GM21576 (cell line): ENCODE measurements around the gene UBB.
A peak's percentile ranks its signal among the peaks of the same experiment; 100 is the strongest.

Experiments
- ATAC-seq: cut with Tn5 transposase; IDR thresholded peaks from one replicate; pipeline ENCODE4 v1.9.1; 2021; ENCODE audit warnings: mild to moderate bottlenecking, moderate library complexity; ENCODE audit not compliant: unreplicated experiment

UBB gene

GRCh38 chr17:16417896-16418684, 37.2 kb downstream of the UBB start:
- no peak for ATAC-seq

GRCh38 chr17:16418685-16419068, 37.8 kb downstream of the UBB start:
- ATAC-seq: no peak

- ATAC-seq: peak; percentile 27
Measured at GRCh38 chr17:16419074-16419928, 38.4 kb downstream of the UBB start.

DNA sequence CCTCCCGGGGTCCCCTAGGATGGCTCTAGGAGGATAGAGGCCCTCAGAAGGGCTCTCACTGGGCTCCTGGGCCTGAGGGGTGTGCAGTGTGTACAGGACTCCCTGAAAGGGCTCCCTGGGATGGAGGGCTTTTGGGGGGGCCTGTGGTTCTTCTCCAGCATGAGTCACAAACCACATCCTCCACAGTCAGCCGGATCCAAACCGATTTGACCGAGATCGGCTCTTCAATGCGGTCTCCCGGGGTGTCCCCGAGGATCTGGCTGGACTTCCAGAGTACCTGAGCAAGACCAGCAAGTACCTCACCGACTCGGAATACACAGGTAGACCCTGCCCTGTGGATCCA, 39.0 kb downstream of the UBB start:
- ATAC-seq: peak; percentile 3

DNA sequence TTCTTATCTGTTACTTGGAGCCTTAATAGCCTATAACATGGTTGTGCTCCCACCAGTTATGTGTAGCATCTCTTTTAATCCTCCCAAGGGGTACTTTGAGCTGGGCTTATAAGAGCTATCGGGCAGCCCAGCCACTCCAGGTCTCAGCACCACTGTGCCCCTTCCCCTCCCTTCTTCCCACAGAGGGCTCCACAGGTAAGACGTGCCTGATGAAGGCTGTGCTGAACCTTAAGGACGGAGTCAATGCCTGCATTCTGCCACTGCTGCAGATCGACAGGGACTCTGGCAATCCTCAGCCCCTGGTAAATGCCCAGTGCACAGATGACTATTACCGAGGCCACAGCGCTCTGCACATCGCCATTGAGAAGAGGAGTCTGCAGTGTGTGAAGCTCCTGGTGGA, 41.5 kb downstream of the UBB start:
- ATAC-seq: no peak

GRCh38 chr17:16423226-16423872, 42.5 kb downstream of the UBB start:
- no peak for ATAC-seq

DNA sequence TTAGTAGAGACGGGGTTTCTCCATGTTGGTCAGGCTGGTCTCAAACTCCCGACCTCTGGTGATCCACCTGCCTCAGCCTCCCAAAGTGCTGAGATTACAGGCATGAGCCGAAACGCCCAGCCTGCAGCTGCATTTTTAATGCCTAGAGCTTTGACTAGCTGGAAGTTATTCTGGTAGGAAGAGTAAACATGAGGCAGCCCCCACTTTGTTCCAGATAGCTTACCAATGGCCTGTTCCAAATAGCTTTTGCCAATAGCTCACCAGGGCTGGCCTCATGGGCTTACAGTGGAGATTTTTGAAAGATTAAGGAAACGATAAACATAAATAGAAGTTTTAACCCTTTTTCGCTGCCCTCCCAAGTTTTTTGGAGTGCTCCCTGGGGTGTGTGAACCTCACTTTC, 44.3 kb downstream of the UBB start:
- no peak for ATAC-seq

DNA sequence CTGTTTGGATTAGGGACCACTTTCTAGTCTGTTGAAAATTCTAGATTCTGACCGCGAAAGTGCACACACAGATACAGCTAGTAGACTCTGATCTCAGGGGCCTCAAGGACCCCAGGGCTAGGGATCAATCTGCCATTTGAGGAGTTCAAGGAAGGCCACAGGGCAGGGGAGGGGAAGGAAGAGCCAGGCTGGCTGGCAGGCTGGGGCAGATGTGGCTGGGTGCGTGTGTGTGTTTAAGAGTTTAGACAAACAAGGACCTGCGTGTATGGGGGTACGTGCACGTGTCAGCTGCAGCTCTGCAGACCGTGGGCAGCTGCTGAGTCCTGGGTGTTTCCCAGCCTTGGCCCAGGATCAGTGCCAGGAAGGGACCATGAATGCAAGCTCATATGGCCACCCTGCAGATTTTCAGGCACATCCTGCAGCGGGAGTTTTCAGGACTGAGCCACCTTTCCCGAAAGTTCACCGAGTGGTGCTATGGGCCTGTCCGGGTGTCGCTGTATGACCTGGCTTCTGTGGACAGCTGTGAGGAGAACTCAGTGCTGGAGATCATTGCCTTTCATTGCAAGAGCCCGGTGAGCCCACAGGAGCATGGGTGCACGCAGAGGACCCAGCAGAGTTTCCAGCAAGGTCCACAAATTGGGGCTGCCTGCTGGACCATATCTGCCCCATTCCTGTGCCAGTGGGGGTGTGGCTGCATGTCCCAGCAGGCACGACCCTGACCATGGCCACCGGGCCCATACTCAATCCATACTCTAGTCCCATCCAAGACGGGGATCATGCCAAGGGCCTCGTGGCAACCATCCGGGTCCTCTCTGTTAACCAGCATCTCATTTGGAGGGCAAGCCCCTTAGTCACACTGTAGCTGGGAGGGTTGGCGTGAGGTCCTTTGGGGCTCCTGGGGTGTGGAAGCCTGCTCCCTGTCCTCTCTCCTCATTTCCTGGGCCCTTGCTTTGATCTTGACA, 45.1 kb downstream of the UBB start:
- ATAC-seq: no peak

DNA sequence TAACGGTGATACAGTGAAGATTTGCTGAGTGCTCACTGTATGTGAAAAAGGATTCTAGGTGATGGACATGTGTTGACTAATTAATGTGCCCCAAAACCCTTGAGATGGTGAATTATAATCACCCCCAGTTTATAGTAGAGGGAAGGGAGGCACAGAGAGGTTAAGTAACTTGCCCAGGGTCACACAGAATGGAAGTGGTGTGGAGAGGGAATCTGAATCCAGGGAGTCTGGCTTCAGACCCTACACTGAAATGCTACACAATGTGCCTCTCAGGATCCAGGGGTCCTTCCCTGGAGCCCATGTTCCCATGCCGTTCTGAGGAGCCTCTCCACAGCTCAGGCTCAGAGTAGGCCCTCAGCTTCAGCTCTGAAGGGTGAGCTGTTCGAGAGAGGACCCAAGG, 46.1 kb downstream of the UBB start:
- no peak for ATAC-seq

DNA sequence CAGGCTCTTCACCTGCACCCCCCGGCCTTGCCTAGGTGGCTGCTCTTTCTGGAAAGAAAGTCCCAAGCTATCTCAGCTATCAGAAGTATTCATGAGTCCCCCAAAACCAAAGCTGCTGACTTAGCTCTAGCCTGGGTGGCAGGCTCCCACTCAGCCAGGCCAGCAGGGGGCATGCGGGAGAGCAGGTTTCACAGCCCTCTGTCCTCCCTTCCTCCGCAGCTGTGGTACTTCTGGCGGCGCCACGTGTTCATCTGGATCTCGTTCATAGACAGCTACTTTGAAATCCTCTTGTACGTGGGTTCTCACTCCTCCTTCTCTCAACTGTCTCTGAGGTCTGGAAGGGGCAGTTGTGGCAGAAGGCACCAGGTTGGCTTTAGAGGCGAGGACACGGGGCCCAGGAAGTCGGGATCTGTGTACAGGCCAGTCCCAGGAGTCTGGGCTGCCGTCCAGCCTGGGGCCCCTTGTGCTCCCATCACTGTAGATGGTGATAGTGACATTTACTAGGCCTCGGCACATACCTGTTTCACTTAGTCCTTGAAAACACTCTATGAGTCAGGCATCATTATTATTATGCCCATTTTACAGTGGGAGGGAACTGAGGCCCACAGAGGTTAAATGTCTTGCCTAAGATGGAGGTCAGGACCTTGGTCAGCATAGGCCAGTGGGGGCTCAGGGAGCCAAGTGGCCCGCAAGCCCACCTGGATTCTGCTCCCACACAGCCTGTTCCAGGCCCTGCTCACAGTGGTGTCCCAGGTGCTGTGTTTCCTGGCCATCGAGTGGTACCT, 47.4 kb downstream of the UBB start:
- no peak for ATAC-seq

DNA sequence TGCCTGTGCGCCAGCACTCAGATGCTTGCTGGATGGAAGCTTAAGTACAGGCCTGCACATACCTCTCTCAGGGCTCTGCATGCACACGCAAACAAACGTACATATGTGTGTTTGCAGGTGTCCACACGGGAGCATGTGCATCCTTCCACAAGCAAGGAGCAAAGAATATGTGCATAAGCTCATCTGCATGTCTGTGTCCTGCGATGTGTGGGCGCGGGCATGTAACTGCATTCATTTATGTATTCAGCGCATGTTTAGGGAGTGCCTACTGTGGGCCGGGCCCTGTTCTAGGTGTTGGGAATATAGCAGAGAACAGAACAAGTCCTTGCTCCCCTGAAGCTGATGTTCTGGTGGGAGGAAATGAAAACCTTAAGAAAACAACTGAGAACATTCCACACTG, 48.2 kb downstream of the UBB start:
- ATAC-seq: no peak

- ATAC-seq: no peak
Measured at GRCh38 chr17:16430650-16431049, 49.8 kb downstream of the UBB start.

- no peak for ATAC-seq
Measured at GRCh38 chr17:16432017-16432416, 51.1 kb downstream of the UBB start.
